NCI-H345 treated with DMSO at 0.1 percent for 48 hours (cell line): ENCODE results near the gene STRA6.

Experiments
- DNase-seq: peaks from one replicate; lab custom pipeline; 2025; ENCODE audit not compliant: unreplicated experiment; lab: John Stamatoyannopoulos, UW

STRA6 gene

DNA sequence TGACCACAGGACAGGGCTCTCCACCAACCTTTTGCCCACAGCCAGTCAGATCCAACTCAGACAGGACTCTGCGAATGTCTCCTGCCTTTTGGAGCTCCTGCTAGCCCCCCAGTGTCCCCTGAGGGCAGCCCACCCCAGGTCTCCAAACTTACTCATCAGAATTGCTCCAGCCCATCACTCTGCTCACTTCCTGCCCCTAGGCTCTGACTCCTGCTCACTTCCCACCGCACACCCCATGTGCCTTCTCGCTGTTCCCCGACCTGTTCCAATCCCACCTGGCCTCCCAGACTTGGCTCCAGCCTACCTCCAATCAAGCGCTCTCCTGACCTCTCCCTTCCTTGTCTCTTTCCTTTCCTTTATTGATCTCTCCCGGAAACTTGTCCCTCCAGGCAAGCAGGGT is 5.9 kb upstream of the STRA6 start:
- DNase-seq, result no peak

DNA sequence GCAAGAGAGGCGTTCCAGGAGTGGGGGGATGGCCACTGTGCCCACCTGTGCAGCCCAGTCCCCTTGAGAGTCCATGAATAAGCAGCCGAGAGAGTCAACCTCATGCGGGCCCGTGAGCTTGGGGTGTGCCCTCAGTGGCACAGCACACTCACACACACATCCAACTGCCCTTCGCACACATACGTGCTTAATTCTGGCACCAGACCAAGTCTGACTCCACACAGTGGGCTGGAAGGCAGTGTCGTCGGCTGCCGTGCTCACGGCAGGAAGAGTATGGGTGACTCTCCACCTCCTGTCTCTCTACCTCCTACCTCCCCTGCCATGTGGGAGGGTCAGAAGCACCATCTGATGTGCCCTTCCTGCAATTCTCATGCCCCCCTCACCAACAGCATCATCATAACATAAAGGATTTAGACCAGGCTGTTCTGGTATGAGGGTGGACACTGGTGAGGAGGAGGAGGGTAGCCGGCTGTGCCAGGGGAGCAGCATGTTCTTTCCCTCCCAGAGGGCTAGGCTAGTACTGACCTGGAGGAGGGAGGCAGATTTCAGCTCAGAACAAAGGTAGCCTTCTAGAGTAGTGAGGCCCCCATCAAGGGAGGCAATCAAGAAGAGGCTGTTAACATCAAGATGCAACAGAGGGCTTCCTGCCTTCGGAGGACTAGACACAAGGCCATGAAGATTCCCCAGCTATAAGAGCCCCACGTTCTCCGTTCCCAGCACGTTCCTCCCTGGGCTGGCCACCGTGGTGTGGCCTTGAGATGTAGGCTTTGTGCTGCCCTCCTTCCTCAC is 5.3 kb upstream of the STRA6 start:
- no peak for DNase-seq

DNA sequence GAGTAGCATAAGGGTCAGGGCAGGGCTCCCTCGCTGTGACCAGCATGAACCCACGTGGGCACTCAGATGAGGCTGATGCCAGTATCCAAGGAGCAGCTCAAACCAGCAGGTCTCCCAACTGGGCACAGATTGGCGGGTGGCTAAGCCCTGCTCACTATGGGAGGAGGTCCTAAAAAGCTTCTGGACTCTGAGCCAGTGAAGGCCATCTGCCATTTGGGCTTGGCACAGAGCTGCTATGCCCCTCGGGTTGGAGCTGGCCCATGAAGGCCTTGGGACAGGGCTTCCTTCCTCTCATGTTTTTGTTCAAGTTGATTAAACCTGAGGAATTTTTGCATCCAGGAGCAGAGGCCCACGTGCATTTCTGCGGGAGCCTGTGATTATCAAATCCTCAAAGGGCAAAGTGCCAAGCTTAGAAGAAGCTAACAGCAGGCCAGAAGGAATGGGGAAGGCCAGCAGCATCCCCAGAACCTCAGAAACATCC is 4.3 kb upstream of the STRA6 start:
- DNase-seq, result no peak

DNA sequence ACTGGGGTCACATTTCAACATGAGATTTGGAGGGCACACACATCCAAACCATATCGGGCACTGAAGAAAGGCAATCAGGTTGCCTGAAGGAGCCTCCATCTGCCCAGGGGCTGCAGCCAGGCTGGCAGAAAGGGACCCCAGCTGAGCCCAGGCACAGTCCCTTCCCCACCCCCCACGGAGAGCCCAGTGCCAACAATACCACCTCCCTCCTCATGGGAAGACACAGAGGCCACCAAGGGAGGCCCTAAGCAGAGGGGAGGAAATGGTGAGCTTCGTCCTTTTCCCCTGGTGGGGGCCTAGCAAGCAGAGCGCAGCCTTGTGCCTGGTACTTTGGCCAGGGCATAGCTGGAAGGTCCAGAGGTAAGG is 3.0 kb upstream of the STRA6 start:
- DNase-seq, result no peak

DNA sequence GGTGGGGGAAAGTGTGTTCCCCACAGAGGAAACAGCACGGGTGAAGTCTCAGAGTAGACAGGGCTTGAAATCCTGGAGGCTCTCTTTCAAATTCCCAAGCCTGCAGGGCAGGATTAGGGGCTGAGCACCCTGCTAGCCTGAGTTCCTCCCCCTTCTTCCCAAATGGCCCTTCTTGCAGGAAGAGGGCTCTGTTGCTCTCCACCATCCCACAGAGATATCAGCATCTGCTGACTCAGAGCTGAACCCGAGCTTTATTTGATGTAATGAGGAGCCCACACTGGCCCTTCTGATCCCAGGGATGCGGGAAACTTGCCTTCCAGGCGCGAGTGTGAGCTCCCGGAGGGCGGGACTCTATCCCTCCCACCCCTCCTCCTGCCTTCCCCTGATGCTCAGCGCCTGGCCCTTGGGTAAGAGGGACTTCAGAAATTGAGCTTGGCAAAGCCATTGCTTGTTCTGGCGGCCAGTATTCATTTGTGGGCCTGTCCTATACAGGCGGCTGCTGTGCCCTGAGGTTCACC is 1.4 kb upstream of the STRA6 start:
- DNase-seq, result no peak

DNA sequence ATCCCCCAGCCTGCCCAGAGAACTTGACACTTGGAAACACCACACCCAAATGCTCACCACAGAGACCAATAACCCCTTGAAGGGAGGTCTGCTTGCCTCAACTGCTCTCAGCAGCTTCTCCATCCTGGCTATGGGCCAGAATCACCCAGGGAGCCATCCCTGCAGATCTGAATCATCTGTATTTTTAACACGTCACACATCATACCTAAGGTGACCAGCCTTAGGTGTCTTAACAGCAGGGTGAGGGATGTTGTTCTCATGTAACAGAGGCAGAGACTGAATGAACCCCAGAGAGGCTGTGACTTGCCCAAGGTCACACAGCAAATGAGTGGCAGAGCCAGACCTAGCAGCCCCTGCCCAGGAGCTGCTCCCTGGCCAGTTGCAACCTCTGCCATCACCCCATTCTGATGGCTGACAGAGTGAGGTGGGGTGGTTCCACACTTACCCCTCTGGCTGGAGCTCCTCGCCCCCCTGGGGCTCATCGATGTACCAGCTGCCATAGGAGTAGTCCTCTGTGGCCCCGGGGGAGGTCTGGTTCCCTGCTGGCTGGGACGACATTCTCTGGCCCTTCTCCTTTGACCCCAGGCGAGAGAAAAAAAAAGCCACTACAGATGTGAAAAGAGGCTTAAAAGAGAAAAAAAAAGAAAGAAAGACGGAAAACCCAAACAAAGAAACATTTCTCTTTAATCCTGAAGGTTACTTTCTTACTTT is 722 bp downstream of the STRA6 start:
- no peak for DNase-seq

DNA sequence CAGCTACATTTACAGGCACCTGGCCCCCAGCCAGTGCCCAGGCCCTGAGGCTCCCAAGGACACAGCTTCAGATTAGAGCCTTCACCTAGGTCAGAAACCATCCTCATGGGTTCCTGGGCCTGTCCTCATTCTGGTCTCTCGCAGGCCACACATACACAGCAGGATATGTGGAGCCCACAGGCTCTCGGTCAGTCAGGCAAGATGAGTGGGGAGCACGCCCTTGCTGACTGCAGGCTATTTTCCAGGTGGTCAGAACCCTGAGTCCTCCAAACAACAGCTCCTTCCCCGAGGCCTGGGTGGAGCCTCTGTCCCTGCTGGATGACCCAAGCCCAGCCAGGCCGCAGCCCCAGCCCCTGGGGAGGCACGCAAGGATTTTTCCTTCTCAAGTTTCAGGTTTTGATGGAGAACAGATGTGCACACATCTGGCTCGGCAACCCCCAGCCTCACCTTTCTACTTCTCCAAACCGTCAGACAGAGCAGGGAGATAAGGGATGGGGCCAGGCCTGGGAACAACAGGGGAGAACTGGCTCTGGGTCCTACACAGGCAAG is 1.6 kb downstream of the STRA6 start:
- DNase-seq, result no peak

DNA sequence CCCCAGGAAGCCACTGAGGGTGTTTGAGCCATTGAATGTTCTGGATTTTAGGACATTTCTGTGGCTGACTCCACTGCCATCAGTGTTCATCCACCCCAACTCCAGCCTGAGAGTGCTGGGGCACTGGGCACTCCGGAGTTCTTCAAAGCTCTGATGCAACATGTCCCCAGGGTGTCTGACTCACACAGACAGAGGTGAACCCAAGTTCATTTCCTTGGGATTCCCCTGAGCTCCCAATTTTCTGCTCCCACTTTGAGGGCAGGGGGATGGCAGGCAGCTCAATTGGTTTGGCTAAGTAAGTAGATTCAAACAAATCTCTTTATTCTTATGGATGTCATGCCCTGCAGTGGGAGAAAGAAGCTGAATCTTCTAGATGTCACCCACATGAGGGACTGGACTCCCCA is 2.2 kb downstream of the STRA6 start:
- DNase-seq, result no peak

DNA sequence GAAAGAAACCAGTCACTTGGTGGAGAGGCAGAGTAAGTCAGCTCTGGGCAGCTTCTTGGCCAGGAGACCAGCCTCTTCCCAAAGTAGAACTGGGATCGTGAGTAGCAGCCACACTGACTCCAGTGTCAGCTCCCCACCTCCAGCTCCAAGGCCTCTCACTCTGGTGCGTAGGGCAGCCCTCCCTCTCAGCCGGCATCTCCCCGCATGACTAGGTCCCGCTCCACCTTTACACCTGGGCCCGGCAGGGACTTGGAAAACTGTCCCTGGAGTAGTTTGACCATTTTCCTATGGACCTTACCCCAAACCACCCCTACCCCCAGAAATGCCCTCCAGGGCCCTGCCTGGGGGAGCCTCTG is 3.3 kb downstream of the STRA6 start:
- no peak for DNase-seq

DNA sequence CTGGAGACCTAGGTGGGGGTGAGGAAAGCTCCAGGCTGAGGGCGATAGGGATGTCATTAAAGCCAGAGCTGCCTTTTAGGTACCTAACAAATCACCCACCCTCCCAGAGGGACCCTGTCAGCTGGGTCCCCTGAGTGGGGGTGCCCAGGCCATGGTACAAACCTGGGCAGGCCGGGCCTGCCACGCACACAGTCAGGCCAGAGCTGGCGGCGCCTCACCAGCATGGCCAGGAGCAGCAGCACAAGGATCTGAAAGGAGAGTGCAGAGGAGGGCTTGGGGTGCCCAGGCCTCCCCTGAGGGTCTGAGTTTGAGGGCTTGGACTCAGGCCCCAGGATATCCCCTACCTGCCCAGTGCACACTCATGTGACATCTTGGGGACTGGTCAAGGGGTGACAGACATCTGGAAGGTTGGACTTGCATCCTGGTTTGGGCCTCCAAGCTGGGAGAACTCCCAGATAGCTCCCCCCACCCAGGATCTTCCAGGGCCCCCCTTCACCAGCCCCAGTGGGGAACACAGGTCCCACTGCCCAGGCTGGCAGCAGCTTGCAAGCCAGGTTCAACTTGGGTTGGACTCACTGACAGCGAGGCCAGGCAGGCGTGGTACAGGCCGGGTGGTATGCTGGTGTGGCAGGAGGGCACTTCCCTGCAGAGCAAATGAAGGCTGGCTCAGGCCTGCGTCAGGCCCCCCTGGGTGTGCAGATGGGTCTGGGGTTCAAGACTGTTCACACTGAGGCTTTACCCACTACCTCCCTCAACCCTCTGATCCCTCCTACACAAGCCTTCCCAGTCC is 5.2 kb downstream of the STRA6 start:
- no peak for DNase-seq

DNA sequence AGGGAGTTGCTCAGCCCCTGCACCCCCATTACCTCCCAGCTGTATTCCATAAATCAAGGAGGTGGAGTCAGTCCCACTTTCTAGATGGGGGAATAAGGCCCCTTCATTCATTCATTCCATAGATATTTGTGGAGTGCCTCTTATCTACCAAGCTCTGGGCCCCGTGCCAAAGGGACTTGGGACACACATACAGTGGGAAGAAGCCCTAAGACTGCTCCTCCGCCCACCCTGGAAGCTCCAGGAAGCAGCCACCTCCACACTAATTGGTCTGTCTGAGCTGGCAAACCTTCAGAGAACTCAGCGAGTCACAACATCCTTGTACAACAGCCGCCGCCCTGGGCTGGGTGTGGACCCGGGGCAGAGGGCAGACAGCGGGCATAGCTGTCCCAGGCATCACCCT is 6.4 kb downstream of the STRA6 start:
- DNase-seq, result peak; percentile 11

DNA sequence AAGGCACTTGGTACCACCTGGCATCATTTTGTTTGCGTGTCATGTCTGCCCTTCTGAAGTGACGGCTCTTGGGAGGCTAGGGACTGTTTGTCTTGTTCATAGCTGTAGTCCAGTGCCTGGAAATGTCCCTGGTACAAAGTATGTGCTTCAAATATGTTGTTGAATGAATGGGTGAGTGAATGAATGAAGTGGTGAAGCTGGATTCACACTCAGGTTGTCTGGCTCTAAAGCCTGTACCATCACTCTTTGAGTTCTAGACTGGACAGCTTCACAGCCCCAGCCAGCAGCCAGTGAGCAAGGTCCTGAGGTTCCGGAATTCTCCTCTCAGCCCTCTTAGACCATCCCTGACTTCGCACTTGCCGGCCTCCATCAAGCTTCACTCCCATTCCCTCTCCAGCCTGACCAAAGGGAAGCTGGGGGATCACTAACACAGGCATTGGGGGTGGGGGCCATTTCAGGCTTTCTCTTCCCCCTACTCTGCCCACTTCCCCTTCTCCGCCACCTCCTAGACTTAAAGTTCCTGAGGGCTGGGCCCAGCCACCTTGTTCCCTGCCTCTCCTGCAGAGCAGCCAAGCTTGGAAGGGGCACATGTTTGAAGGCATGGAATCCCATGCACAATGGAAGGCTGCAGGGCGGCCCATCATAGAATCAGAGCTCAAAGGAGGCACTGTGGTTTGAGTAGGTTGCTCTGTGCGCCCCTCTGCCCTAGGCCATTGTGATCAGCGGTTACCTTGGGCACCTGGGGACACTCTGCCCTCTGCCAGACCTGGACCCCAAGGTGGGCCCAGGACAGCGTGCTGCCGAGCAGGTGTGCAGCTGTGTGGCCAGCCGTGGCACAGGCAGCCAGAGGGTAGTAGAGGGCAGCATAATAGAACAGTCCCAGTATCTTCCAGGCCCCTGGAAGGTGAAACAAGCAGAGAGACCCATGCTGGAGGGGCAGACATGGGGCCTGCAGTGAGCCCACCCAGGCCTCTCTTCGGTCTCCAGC is 7.7 kb downstream of the STRA6 start:
- DNase-seq, result no peak

DNA sequence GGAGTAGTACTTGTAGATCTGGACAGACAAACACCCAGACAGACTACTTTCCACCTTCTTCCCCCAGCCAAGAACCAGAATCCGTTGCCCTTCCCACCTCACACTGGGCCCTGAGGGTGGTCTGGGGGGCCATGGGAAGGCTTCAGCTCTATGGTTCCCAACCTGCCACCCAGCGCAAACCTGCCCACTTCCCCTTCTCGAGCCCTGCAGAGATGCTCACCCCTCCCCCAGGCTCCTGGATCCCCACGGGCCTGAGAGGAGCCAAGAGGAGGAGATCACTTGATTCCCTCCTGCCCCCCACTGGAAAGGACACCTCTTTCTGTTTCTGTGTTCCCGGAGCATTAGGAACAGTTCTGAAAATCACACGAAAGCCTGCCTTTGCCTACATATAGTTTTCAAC is 8.7 kb downstream of the STRA6 start:
- DNase-seq, result no peak

DNA sequence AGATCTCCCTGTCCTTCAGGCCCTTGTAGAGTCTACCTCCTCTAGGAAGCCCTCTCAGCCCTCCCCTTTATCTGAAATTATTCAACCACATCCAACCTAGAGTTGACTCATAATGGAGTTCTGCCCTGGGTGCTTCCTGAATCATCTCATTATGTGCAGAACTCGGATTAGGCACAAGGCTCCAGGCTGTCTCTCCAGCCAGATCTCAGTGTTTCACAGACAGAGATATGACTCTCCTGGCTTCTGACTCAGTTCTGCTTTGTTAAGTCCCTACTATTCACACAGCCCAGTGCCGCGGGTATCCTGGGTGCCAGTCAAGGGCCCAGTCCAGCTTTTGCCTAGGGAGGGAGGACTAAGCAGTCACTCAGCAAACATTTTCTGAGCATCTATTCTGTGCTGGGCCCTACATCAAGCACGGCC is 9.3 kb downstream of the STRA6 start:
- no peak for DNase-seq

DNA sequence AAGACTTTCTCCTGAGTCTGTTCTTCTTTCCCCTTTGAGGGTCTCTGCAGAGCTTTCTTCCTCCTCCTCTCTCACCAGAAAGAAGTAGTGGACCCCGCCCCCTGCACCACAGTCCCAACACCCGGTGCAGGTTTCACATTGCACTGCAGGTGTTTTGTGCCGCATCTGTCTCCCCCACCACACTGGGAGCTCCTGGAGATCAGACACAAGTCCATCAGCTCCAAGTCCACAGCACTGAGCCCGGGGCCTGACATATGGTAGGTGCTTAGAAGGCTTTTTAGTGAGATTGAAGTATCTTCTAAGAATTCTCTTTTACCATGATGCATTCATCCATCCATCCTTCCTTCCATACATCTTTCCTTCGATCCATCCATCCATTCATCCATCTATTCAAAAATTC is 9.8 kb downstream of the STRA6 start:
- no peak for DNase-seq

DNA sequence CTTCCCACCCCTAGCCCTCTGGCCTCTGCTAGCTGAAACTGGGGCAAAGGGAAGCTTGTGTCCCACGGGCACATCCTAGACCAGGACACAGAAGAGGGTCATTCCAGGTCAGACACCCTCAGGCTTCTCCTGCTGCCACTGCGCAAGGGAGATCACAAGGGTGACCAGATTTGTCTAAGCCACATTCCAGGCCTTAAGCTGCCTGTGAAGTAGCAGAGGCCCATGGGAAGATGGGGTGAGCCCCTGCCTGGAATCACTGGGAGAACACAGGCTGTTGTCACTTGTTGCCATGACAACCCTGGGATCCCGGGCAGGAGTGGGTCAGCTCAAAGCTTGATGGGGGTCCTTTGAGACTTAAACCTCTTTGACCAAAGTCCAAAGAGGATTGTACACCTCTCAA is 10.8 kb downstream of the STRA6 start:
- DNase-seq, result no peak

DNA sequence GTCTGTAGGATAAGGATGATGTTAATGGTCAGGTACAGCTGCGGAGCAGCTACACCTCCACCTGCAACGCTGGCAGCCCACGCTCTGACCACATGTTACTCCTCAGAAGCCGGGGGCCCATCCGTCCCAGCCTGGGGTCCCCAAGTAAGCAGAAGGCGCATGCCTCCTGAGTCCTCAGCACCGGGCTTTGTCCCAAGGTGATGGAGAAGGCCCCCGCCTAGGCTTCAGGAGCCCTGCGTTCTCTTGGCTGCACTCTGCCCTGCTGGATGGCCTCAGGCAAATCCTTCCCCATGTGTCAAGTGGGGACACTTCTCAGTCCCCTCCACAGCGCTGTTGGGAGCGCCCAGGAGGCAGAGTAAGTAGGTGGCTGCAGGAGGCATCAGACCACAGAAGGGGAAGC is 14.4 kb downstream of the STRA6 start:
- no peak for DNase-seq

DNA sequence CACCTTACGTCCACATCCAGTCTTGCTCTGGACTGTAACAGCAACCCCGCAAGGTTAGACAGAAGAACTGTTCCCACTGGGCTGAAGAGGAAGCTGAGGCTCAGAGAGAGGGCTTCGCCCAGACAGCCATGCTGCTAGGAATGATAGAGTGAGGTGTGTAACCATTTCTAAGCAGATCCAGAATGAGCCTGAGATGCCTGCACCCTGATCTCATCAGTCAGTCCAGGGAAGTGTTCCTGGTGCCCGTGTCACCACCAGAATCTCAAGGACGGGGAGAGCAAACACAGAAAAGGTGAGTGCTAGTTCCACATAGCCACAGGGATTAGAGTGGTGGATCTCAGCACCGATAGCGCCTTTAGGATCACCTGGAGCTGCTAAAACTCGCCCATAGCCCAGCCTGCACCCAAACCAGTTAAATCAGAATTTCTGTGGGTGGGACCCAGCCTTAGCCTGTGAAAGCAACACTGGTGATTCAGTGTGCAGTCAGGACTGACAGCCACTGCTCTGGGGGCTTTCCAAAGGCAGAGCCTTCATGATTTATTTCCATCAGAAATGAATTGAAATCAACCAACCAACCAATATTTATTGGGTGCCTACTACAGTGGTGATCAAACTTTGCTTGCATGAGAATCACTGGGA is 16.8 kb downstream of the STRA6 start:
- no peak for DNase-seq

DNA sequence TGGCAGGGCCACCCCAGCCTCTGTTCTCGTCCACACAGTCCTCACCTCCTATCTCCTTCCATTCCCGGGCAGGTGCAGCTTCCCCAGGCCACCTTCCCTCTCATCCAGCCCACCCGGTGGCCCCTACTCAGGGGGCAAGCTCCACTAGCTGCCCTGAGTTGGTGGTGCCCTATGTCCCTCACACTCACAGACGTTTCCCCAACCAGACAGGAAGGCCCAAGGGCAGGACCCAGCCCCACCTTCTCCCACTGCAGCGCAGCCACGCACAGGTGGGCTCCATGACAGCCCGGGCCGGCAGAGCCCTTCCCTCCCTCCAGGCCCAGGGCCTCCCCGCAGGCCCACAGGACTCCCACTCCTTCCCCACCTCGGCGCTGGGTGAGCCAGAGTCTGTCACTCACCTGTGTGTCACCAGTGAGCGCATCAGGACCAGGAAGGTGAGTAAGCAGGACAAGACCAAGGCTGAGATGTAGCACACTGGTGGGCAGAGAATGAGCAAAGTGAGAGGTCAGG is 17.9 kb downstream of the STRA6 start:
- no peak for DNase-seq

DNA sequence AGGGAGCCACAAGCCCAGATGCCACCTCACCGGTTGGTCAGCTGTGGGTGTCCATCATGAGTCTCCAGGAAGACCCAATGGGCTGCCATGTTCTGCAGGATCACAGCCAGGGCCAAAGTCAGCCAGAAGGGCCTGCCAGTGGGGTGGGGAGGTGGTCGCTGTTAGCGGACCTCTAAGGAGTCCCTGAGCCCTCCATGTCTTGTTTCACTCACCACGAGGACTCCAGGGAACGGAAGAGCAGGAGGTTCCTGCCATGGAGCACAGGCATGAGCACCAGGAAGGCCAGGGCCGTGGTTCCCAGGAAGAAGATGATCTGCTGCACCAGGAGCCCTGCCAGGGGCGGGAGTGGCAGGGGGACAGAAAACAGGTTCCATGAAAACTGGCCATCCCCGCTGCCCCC is 20.5 kb downstream of the STRA6 start:
- no peak for DNase-seq
